Spleen (tissue), 11 donors: ENCODE results near the gene KCNH3. TPM values are rescaled to one million over a fixed set of nuclear protein-coding genes. Genes with fewer than 3 reads are reported as not detected.

Experiments
- DNase-seq: peaks from one replicate; pipeline ENCODE4 v3.0.0-alpha.2; 2020
- H3K27ac ChIP-seq, 8 donors: fragments of 200-600 bp; sonication (generic) in 7 of 8; 1 replicate in 4 of 8; 2 replicates in 4 of 8; pipeline versions ENCODE4 v1.5.0 to v1.8.0; 2016 to 2021; ENCODE audit warnings: inconsistent platforms in 4 of 8, mild to moderate bottlenecking in 4 of 8, moderate library complexity in 1 of 8
- H3K27me3 ChIP-seq, 7 donors: fragments of 200-600 bp; sonication (generic) in 6 of 7; replicated peaks in 1 of 7; 1 replicate in 4 of 7; 2 replicates in 3 of 7; pipeline versions ENCODE4 v1.5.0 to v1.8.0; 2016 to 2021; ENCODE audit warnings: inconsistent platforms in 3 of 7, mild to moderate bottlenecking in 1 of 7
- H3K36me3 ChIP-seq, 6 donors: fragments of 200-600 bp; sonication (generic) in 5 of 6; 1 replicate in 4 of 6; 2 replicates in 2 of 6; pipeline versions ENCODE4 v1.5.0 to v1.8.0; 2016 to 2021; ENCODE audit warnings: inconsistent platforms in 2 of 6
- H3K4me1 ChIP-seq, 6 donors: fragments of 200-600 bp; sonication (generic) in 5 of 6; 1 replicate in 3 of 6; 2 replicates in 3 of 6; pipeline versions ENCODE4 v1.5.0 to v1.8.0; 2016 to 2021; ENCODE audit warnings: inconsistent platforms in 3 of 6
- H3K4me3 ChIP-seq, 8 donors: fragments of 200-600 bp; sonication (generic) in 7 of 8; 1 replicate in 4 of 8; 2 replicates in 4 of 8; pipeline versions ENCODE4 v1.5.0 to v1.8.0; 2016 to 2021; ENCODE audit warnings: inconsistent platforms in 4 of 8, mild to moderate bottlenecking in 4 of 8, moderate library complexity in 2 of 8
- H3K9me3 ChIP-seq, 8 donors: fragments of 200-600 bp; sonication (generic) in 7 of 8; 1 replicate in 4 of 8; 2 replicates in 4 of 8; pipeline versions ENCODE4 v1.5.0 to v1.8.0; 2016 to 2021; ENCODE audit warnings: inconsistent platforms in 4 of 8
- POLR2A ChIP-seq, 3 donors: fragments of 450-650 bp; IDR thresholded peaks; one replicate each; pipeline ENCODE4 v1.5.1; 2017; ENCODE audit warnings: antibody characterized with exemption in 3 of 3, mild to moderate bottlenecking in 1 of 3
- POLR2AphosphoS5 ChIP-seq, 3 donors: sonication (generic); formaldehyde crosslinking; IDR thresholded peaks; one replicate each; pipeline ENCODE4 v1.5.1; 2017; ENCODE audit warnings: antibody characterized with exemption in 3 of 3
- WGBS, 5 donors: extraction: QIAGEN DNeasy Blood & Tissue Kit in 3 of 5; methylation state at CpG; one replicate each; pipeline versions ENCODE4 v1.1.5 to v1.1.7; 2013 to 2018; 5-methylcytosine and 5-hydroxymethylcytosine counted together
- intact Hi-C: fragments of 100-400 bp; cut with DNase I; formaldehyde crosslinking; loops from one replicate; pipeline ENCODE4 v1.15.0; 2023; ENCODE audit warnings: low total_unique reads
- polyA plus RNA-seq, 3 donors: library from polyadenylated mRNA; stranded (reverse); fragments of 200-250 nt; gene quantifications; one replicate each; pipeline ENCODE4 v1.2.1, GENCODE V29; 2013
- total RNA-seq, 7 donors: library from RNA; depleted of rRNA in 3 of 7; stranded (reverse); fragments of >200 nt in 3 of 7; fragmentation: NEBNext Ultra II Directional in 4 of 7; extraction: Animal tissue kit (Norgen Biotek cat#: 25700) in 4 of 7; gene quantifications; one replicate each; pipeline versions ENCODE4 v1.1.0 to v1.2.1, GENCODE V29; 2016 to 2021
- TF ChIP-seq, protein P1 (sequence below), 11 experiments: fragments of 200-600 bp in 7 of 11; fragments of 450-650 bp in 4 of 11; sonication (generic) in 4 of 11; IDR thresholded peaks in 8 of 11; conservative IDR thresholded peaks in 3 of 11; 1 replicate in 7 of 11; 2 replicates in 4 of 11; pipeline versions ENCODE4 v1.4.0 to v1.8.0; 2016 to 2021; ENCODE audit warnings: antibody characterized with exemption in 11 of 11, inconsistent platforms in 4 of 11, mild to moderate bottlenecking in 1 of 11
- donor health status: healthy with polysubstance abuse.
- donor health status: DM: no; HTN: no; CAD: no; lungs with moderate emphysema.
- donor health status: DM: no; HTN: no; CAD: no.
- donor health status: Bipolar disorder and iron deficiency.
- donor health status: healthy.
- donor health status: DM: no; HTN: no; CAD: no.
- donor health status: DM: yes; HTN: yes; CAD: no.

The KCNH3 gene
- total and polyA plus RNA-seq, 10 donors, result 0.33 to 2.9 (median 0.85) TPM

DNA sequence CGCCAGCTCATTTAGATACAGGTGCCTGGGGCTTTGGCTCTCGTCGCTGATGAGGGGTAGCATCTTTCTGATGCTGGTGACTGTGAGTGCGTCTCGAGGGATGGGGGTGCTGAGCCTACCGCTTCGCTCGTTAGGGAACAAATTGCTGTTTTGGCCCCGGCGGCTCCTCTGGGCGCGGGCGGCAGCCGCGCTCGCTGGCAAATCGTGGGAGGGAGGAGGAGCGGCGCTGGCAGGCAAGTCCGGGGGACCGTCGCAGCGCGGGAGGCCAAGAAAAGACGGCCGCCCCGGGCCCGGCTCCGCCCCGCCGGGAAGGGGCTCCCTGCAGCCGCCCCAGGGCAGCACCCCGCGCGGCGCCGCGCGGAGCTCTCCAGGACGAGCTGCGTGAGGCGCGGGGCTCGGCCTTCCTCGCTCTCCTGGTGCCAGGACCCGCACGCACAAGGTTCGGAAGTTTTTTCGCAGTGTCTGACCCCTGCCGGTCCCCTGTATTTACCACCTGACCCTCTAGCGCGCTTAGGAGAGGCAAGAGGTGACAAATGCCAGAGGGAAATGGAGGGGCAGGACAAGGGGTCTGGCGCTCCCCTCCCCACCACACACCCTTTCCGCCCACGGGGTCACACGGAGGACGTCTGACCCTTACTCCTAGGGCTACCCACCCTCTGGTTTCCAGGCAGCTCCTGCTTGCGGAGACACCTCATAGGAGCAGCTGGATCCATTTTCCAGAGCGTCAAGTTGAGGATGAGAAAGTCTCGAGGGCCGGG, 899 bp upstream of the KCNH3 start:
- Histone ChIP-seq H3K4me1 (peaks cover 4 to 56% (median 29%) of the 10 kb centered on the region in 6 donors), H3K9me3 (no peaks in the 10 kb centered on the region), H3K27ac (peak overlapping the region in 3 of 8 donors; percentile 20 to 80 (median 47)), H3K27me3 (peaks cover 0 to 65% (median 30%) of the 10 kb centered on the region in 7 donors), H3K4me3 (peak overlapping the region; percentile 30 to 82 (median 60)), H3K36me3 (no peaks in the 10 kb centered on the region)
- 1 to 2% (median 2%) methylated on average over 28 to 61 of the region's 61 CpGs for WGBS, 5 donors
- DNase-seq, result peak; percentile 78
- no peak for TF ChIP-seq POLR2AphosphoS5 (IDR thresholded peaks at IDR 0.05)
- intact Hi-C loops, result no loop called here

DNA sequence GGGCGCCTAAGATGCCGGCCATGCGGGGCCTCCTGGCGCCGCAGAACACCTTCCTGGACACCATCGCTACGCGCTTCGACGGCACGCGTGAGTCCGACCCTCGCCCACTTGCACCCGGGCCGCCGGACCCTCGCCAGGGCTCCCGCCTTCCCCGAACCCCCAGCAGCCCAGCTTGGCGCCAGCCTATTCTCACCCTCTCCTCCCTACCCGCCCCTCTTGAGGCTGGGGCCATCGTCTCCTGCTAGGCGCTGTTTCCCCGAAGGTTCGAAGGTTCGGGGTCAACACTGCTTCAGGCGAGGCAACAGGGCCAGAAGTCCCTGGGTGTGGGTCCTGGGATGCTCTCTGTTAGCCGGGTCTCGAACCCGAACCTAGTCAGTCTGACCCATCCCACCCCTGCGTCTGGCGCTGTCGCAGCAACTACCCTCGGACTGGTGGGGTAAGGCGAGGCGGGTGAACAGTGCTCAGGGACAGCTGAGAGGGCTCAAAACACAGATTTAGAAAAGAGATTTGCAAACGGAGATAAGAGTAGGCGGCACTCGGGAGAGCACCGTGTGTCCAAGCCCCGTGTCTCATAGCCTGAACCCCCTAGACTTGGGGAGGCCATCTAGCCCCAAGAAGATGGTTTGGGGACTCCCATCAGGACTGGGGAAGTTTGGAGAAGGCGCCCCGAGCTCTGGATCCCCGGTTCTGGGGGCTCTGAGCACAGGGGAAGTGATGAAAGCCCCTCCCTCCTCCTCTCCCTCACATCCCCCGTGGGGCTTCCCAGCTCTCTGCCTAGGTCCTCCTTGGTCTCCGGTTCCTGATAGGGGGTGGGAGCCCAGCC, 787 bp downstream of the KCNH3 start:
- Histone ChIP-seq H3K36me3 (no peaks in the 10 kb centered on the region), H3K27ac (no peak overlapping the region), H3K27me3 (peaks cover 0 to 79% (median 30%) of the 10 kb centered on the region in 7 donors), H3K9me3 (no peaks in the 10 kb centered on the region), H3K4me1 (peaks cover 4 to 56% (median 29%) of the 10 kb centered on the region in 6 donors), H3K4me3 (peak overlapping the region in 6 of 8 donors; percentile 50 to 82 (median 62))
- TF ChIP-seq POLR2A (IDR thresholded peaks at IDR 0.05) (no peak), POLR2AphosphoS5 (IDR thresholded peaks at IDR 0.05) (no peak)
- TF ChIP-seq, protein P1, sequence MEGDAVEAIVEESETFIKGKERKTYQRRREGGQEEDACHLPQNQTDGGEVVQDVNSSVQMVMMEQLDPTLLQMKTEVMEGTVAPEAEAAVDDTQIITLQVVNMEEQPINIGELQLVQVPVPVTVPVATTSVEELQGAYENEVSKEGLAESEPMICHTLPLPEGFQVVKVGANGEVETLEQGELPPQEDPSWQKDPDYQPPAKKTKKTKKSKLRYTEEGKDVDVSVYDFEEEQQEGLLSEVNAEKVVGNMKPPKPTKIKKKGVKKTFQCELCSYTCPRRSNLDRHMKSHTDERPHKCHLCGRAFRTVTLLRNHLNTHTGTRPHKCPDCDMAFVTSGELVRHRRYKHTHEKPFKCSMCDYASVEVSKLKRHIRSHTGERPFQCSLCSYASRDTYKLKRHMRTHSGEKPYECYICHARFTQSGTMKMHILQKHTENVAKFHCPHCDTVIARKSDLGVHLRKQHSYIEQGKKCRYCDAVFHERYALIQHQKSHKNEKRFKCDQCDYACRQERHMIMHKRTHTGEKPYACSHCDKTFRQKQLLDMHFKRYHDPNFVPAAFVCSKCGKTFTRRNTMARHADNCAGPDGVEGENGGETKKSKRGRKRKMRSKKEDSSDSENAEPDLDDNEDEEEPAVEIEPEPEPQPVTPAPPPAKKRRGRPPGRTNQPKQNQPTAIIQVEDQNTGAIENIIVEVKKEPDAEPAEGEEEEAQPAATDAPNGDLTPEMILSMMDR (IDR thresholded peaks at IDR 0.05 in 8 of 11, conservative IDR thresholded peaks at IDR 0.05 in 3 of 11), result no peak
- WGBS, 5 donors, result 10 to 23% (median 15%) methylated on average over 22 to 47 of the region's 47 CpGs
- DNase-seq, result peak; percentile 80
- intact Hi-C loops, result no loop called here

DNA sequence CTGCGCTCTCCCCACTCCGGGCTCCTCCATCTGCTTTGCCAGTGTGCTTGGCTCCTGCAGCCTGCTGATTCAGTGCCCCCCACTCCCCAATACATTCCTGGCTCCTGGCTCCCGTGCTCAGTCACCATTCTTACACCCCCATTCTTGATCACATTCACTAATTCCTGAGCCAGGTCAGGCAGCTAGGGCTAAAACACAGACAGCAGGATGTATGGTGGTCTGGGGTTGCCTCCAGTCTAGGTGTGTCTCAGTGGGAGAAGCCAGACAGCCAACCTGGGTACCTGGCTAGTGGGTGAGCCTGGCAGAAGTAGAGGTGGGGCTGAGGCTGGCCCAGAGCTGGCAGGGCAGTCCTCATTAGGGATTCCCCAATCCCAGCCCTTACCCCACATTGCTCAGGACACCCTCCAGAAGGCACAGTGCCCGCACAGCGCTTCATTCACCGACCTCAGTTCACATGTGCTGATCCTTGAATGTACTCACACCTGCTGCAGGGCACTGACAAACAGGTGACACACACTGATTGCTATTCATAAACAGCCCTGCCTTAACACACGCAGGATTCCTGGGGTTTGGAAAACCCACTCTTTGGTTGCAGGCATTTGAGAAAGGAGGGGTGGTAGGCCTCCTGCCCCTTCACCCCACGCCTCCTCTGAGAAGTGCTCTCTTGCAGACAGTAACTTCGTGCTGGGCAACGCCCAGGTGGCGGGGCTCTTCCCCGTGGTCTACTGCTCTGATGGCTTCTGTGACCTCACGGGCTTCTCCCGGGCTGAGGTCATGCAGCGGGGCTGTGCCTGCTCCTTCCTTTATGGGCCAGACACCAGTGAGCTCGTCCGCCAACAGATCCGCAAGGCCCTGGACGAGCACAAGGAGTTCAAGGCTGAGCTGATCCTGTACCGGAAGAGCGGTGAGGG, 1.7 kb downstream of the KCNH3 start:
- TF ChIP-seq POLR2A (IDR thresholded peaks at IDR 0.05), result no peak
- no peak for TF ChIP-seq POLR2AphosphoS5 (IDR thresholded peaks at IDR 0.05)
- TF ChIP-seq, protein P1 (IDR thresholded peaks at IDR 0.05 in 8 of 11, conservative IDR thresholded peaks at IDR 0.05 in 3 of 11), result no peak
- Histone ChIP-seq H3K27ac (no peak overlapping the region), H3K27me3 (peaks cover 0 to 78% (median 30%) of the 10 kb centered on the region in 7 donors), H3K4me3 (no peak overlapping the region), H3K9me3 (no peaks in the 10 kb centered on the region), H3K36me3 (no peaks in the 10 kb centered on the region), H3K4me1 (peaks cover 4 to 51% (median 29%) of the 10 kb centered on the region in 6 donors)
- intact Hi-C loops, result no loop called here
- 69 to 79% (median 76%) methylated on average over 20 to 21 of the region's 21 CpGs for WGBS, 5 donors
- peak; percentile 73 for DNase-seq
